Measurements from ENCODE around the gene COL5A1. TPM values are rescaled to one million over a fixed set of nuclear protein-coding genes. Genes with fewer than 3 reads are reported as not detected.

The COL5A1 gene
- total and polyA plus RNA-seq, 4 donors = 38.2 to 135 (median 88.3) TPM

GRCh38 chr9:134653259-134654009, 11.8 kb downstream of the COL5A1 start:
- H3K27ac ChIP-seq (ENCODE audit: low read depth, low read length) = no peak overlapping the region
- no peaks in the 10 kb centered on the region for H3K27me3 ChIP-seq (ENCODE audit: control insufficient read depth, insufficient read depth, low read length)
- DNase-seq (ENCODE audit: low read depth in 4 of 6, low spot score in 6 of 6) = no peak
- no peak overlapping the region for H3K4me3 ChIP-seq (ENCODE audit: low read depth, low read length)
- no peaks in the 10 kb centered on the region for H3K9me3 ChIP-seq (ENCODE audit: control insufficient read depth, insufficient read depth, low read length)
- H3K36me3 ChIP-seq (ENCODE audit: control insufficient read depth, insufficient read depth, low read length) = peaks cover 2% of the 10 kb centered on the region
- H3K4me1 ChIP-seq (ENCODE audit: control insufficient read depth, insufficient read depth, low read length) = peaks cover 8% of the 10 kb centered on the region
- 91% methylated on average over 11 of the region's 17 CpGs for WGBS (ENCODE audit: insufficient coverage)

GRCh38 chr9:134655101-134655500, 13.5 kb downstream of the COL5A1 start:
- no peaks in the 10 kb centered on the region for H3K9me3 ChIP-seq (ENCODE audit: control insufficient read depth, insufficient read depth, low read length)
- WGBS (ENCODE audit: insufficient coverage) = 77% methylated on average over 9 of the region's 11 CpGs
- H3K36me3 ChIP-seq (ENCODE audit: control insufficient read depth, insufficient read depth, low read length) = peaks cover 2% of the 10 kb centered on the region
- H3K4me3 ChIP-seq (ENCODE audit: low read depth, low read length) = no peak overlapping the region
- H3K4me1 ChIP-seq (ENCODE audit: control insufficient read depth, insufficient read depth, low read length) = peaks cover 12% of the 10 kb centered on the region
- H3K27me3 ChIP-seq (ENCODE audit: control insufficient read depth, insufficient read depth, low read length) = no peaks in the 10 kb centered on the region
- DNase-seq (ENCODE audit: low read depth in 4 of 6, low spot score in 6 of 6) = no peak
- no peak overlapping the region for H3K27ac ChIP-seq (ENCODE audit: low read depth, low read length)

- Histone ChIP-seq H3K4me3 (ENCODE audit: low read depth, low read length) (no peak overlapping the region), H3K36me3 (ENCODE audit: control insufficient read depth, insufficient read depth, low read length) (peaks cover 2% of the 10 kb centered on the region), H3K27ac (ENCODE audit: low read depth, low read length) (no peak overlapping the region), H3K9me3 (ENCODE audit: control insufficient read depth, insufficient read depth, low read length) (no peaks in the 10 kb centered on the region), H3K27me3 (ENCODE audit: control insufficient read depth, insufficient read depth, low read length) (no peaks in the 10 kb centered on the region), H3K4me1 (ENCODE audit: control insufficient read depth, insufficient read depth, low read length) (peaks cover 12% of the 10 kb centered on the region)
- no peak for DNase-seq (ENCODE audit: low read depth in 4 of 6, low spot score in 6 of 6)
- 74% methylated on average over 6 of the region's 10 CpGs for WGBS (ENCODE audit: insufficient coverage)
These were observed 14.2 kb downstream of the COL5A1 start for GRCh38 chr9:134655586-134656333.

- 44% methylated on average over 7 of the region's 12 CpGs for WGBS (ENCODE audit: insufficient coverage)
- Histone ChIP-seq H3K4me1 (ENCODE audit: control insufficient read depth, insufficient read depth, low read length) (peaks cover 11% of the 10 kb centered on the region), H3K36me3 (ENCODE audit: control insufficient read depth, insufficient read depth, low read length) (peaks cover 2% of the 10 kb centered on the region), H3K9me3 (ENCODE audit: control insufficient read depth, insufficient read depth, low read length) (no peaks in the 10 kb centered on the region), H3K27ac (ENCODE audit: low read depth, low read length) (no peak overlapping the region), H3K4me3 (ENCODE audit: low read depth, low read length) (no peak overlapping the region), H3K27me3 (ENCODE audit: control insufficient read depth, insufficient read depth, low read length) (no peaks in the 10 kb centered on the region)
- peak in 1 of 6 donors; percentile 36 for DNase-seq (ENCODE audit: low read depth in 4 of 6, low spot score in 6 of 6)
These were observed 14.9 kb downstream of the COL5A1 start for GRCh38 chr9:134656334-134657006.

GRCh38 chr9:134657666-134658377, 16.2 kb downstream of the COL5A1 start:
- Histone ChIP-seq H3K4me1 (ENCODE audit: control insufficient read depth, insufficient read depth, low read length) (peaks cover 19% of the 10 kb centered on the region), H3K4me3 (ENCODE audit: low read depth, low read length) (no peak overlapping the region), H3K27ac (ENCODE audit: low read depth, low read length) (no peak overlapping the region), H3K27me3 (ENCODE audit: control insufficient read depth, insufficient read depth, low read length) (no peaks in the 10 kb centered on the region), H3K36me3 (ENCODE audit: control insufficient read depth, insufficient read depth, low read length) (peaks cover 2% of the 10 kb centered on the region), H3K9me3 (ENCODE audit: control insufficient read depth, insufficient read depth, low read length) (no peaks in the 10 kb centered on the region)
- no peak for DNase-seq (ENCODE audit: low read depth in 4 of 6, low spot score in 6 of 6)
- WGBS (ENCODE audit: insufficient coverage) = 79% methylated on average over 20 of the region's 20 CpGs

GRCh38 chr9:134658378-134658955, 16.9 kb downstream of the COL5A1 start:
- DNase-seq (ENCODE audit: low read depth in 4 of 6, low spot score in 6 of 6) = no peak
- Histone ChIP-seq H3K27me3 (ENCODE audit: control insufficient read depth, insufficient read depth, low read length) (no peaks in the 10 kb centered on the region), H3K4me3 (ENCODE audit: low read depth, low read length) (no peak overlapping the region), H3K27ac (ENCODE audit: low read depth, low read length) (no peak overlapping the region), H3K4me1 (ENCODE audit: control insufficient read depth, insufficient read depth, low read length) (peaks cover 21% of the 10 kb centered on the region), H3K36me3 (ENCODE audit: control insufficient read depth, insufficient read depth, low read length) (no peaks in the 10 kb centered on the region), H3K9me3 (ENCODE audit: control insufficient read depth, insufficient read depth, low read length) (no peaks in the 10 kb centered on the region)
- 52% methylated on average over 15 of the region's 19 CpGs for WGBS (ENCODE audit: insufficient coverage)

GRCh38 chr9:134659688-134660131, 18.1 kb downstream of the COL5A1 start:
- Histone ChIP-seq H3K4me3 (ENCODE audit: low read depth, low read length) (no peak overlapping the region), H3K9me3 (ENCODE audit: control insufficient read depth, insufficient read depth, low read length) (no peaks in the 10 kb centered on the region), H3K4me1 (ENCODE audit: control insufficient read depth, insufficient read depth, low read length) (peaks cover 21% of the 10 kb centered on the region), H3K27ac (ENCODE audit: low read depth, low read length) (no peak overlapping the region), H3K27me3 (ENCODE audit: control insufficient read depth, insufficient read depth, low read length) (no peaks in the 10 kb centered on the region), H3K36me3 (ENCODE audit: control insufficient read depth, insufficient read depth, low read length) (no peaks in the 10 kb centered on the region)
- no peak for DNase-seq (ENCODE audit: low read depth in 4 of 6, low spot score in 6 of 6)
- WGBS (ENCODE audit: insufficient coverage) = 84% methylated on average over 14 of the region's 14 CpGs

- Histone ChIP-seq H3K9me3 (ENCODE audit: control insufficient read depth, insufficient read depth, low read length) (no peaks in the 10 kb centered on the region), H3K36me3 (ENCODE audit: control insufficient read depth, insufficient read depth, low read length) (no peaks in the 10 kb centered on the region), H3K4me1 (ENCODE audit: control insufficient read depth, insufficient read depth, low read length) (peaks cover 21% of the 10 kb centered on the region), H3K27me3 (ENCODE audit: control insufficient read depth, insufficient read depth, low read length) (no peaks in the 10 kb centered on the region), H3K27ac (ENCODE audit: low read depth, low read length) (no peak overlapping the region), H3K4me3 (ENCODE audit: low read depth, low read length) (no peak overlapping the region)
- DNase-seq (ENCODE audit: low read depth in 4 of 6, low spot score in 6 of 6) = no peak
- WGBS (ENCODE audit: insufficient coverage) = no CpG with 5 or more reads among the region's 1 CpG
These were observed 18.8 kb downstream of the COL5A1 start for GRCh38 chr9:134660407-134660806.

- Histone ChIP-seq H3K9me3 (ENCODE audit: control insufficient read depth, insufficient read depth, low read length) (no peaks in the 10 kb centered on the region), H3K27me3 (ENCODE audit: control insufficient read depth, insufficient read depth, low read length) (no peaks in the 10 kb centered on the region), H3K27ac (ENCODE audit: low read depth, low read length) (no peak overlapping the region), H3K4me1 (ENCODE audit: control insufficient read depth, insufficient read depth, low read length) (peaks cover 21% of the 10 kb centered on the region), H3K4me3 (ENCODE audit: low read depth, low read length) (no peak overlapping the region), H3K36me3 (ENCODE audit: control insufficient read depth, insufficient read depth, low read length) (no peaks in the 10 kb centered on the region)
- 95% methylated on average over 6 of the region's 6 CpGs for WGBS (ENCODE audit: insufficient coverage)
- no peak for DNase-seq (ENCODE audit: low read depth in 4 of 6, low spot score in 6 of 6)
These were observed 19.7 kb downstream of the COL5A1 start for GRCh38 chr9:134661299-134661698.

All from spinal cord (tissue), 10 donors.